SK-N-SH treated with all-trans-retinoic acid at 6 μM for 48 hours (cell line): Measurements from ENCODE around the gene FASLG.

Experiments
- ATAC-seq: fragments of 200-7000 bp; cut with Tn5 transposase; 3 replicates; pipeline ENCODE4 v1.9.1; 2020; ENCODE audit warnings: mild to moderate bottlenecking, moderate library complexity
- ARNTL ChIP-seq: fragments of 450-650 bp; formaldehyde crosslinking; IDR thresholded peaks from 2 replicates; pipeline ENCODE4 v1.5.0; 2020; ENCODE audit warnings: low read depth, mild to moderate bottlenecking, moderate library complexity, borderline replicate concordance
- BACH2 ChIP-seq: fragments of 250-450 bp; sonication (Bioruptor Pico); IDR thresholded peaks from 2 replicates; pipeline ENCODE4 v1.9.0; 2021; ENCODE audit warnings: mild to moderate bottlenecking, borderline replicate concordance
- CSDC2 ChIP-seq: fragments of 250-450 bp; sonication (Bioruptor Pico); IDR thresholded peaks from 2 replicates; pipeline ENCODE4 v1.5.0; 2020; ENCODE audit warnings: mild to moderate bottlenecking, moderate library complexity
- ESRRG ChIP-seq: fragments of 250-450 bp; sonication (Bioruptor Pico); IDR thresholded peaks from 2 replicates; pipeline ENCODE4 v1.6.1; 2021; ENCODE audit warnings: mild to moderate bottlenecking
- GLIS3 ChIP-seq: fragments of 250-450 bp; sonication (Bioruptor Pico); IDR thresholded peaks from 2 replicates; pipeline ENCODE4 v1.5.0; 2020; ENCODE audit warnings: mild to moderate bottlenecking, moderate library complexity
- OSR1 ChIP-seq: fragments of 250-450 bp; sonication (Bioruptor Pico); IDR thresholded peaks from 2 replicates; pipeline ENCODE4 v1.8.0; 2022; ENCODE audit warnings: moderate library complexity, mild to moderate bottlenecking, inconsistent platforms
- RARB ChIP-seq: fragments of 250-450 bp; sonication (Bioruptor Pico); IDR thresholded peaks from 2 replicates; pipeline ENCODE4 v1.8.0; 2021; ENCODE audit warnings: mild to moderate bottlenecking, moderate library complexity
- SNAI2 ChIP-seq: fragments of 250-450 bp; sonication (Bioruptor Pico); IDR thresholded peaks from 2 replicates; pipeline ENCODE4 v1.5.0; 2020; ENCODE audit warnings: mild to moderate bottlenecking, moderate library complexity
- TCF4 ChIP-seq: fragments of 250-450 bp; sonication (Bioruptor Pico); IDR thresholded peaks from 2 replicates; pipeline ENCODE4 v1.8.0; 2021; ENCODE audit warnings: mild to moderate bottlenecking, moderate library complexity, borderline replicate concordance
- TOX ChIP-seq: fragments of 250-450 bp; sonication (Bioruptor Pico); IDR thresholded peaks from 2 replicates; pipeline ENCODE4 v1.8.0; 2021; ENCODE audit warnings: mild to moderate bottlenecking, moderate library complexity, borderline replicate concordance
- ZC3H10 ChIP-seq: fragments of 250-450 bp; sonication (Bioruptor Pico); IDR thresholded peaks from 2 replicates; pipeline ENCODE4 v1.5.1; 2021; ENCODE audit warnings: mild to moderate bottlenecking, moderate library complexity
- ZFP3 ChIP-seq: fragments of 250-450 bp; sonication (Bioruptor Pico); IDR thresholded peaks from 2 replicates; pipeline ENCODE4 v1.5.0; 2020; ENCODE audit warnings: mild to moderate bottlenecking, moderate library complexity
- ZFP30 ChIP-seq: fragments of 450-650 bp; formaldehyde crosslinking; IDR thresholded peaks from 2 replicates; pipeline ENCODE4 v1.5.0; 2022; ENCODE audit warnings: mild to moderate bottlenecking, moderate library complexity
- ZNF565 ChIP-seq: fragments of 450-650 bp; formaldehyde crosslinking; conservative IDR thresholded peaks from 2 replicates; pipeline ENCODE4 v1.5.0; 2020; ENCODE audit warnings: low read depth, mild to moderate bottlenecking, moderate library complexity
- ZNF70 ChIP-seq: fragments of 450-650 bp; formaldehyde crosslinking; IDR thresholded peaks from 2 replicates; pipeline ENCODE4 v1.5.0; 2020; ENCODE audit warnings: mild to moderate bottlenecking, moderate library complexity
- ZNF8 ChIP-seq: fragments of 450-650 bp; formaldehyde crosslinking; IDR thresholded peaks from 2 replicates; pipeline ENCODE4 v1.5.0; 2020; ENCODE audit warnings: mild to moderate bottlenecking, moderate library complexity
- TF ChIP-seq, protein P1 (sequence below): fragments of 250-450 bp; sonication (Bioruptor Pico); IDR thresholded peaks from 2 replicates; pipeline ENCODE4 v1.5.0; 2020; ENCODE audit warnings: mild to moderate bottlenecking, moderate library complexity
- TF ChIP-seq, protein P2 (sequence below): fragments of 250-450 bp; sonication (Bioruptor Pico); IDR thresholded peaks from 2 replicates; pipeline ENCODE4 v1.8.0; 2020; ENCODE audit warnings: mild to moderate bottlenecking, moderate library complexity, borderline replicate concordance
- TF ChIP-seq, protein P3 (sequence below): fragments of 250-450 bp; sonication (Bioruptor Pico); IDR thresholded peaks from 2 replicates; pipeline ENCODE4 v1.8.0; 2021; ENCODE audit warnings: low read depth, mild to moderate bottlenecking, moderate library complexity, borderline replicate concordance
- TF ChIP-seq, protein P4 (sequence below): fragments of 250-450 bp; sonication (Bioruptor Pico); IDR thresholded peaks from 2 replicates; pipeline ENCODE4 v1.5.1; 2021; ENCODE audit warnings: mild to moderate bottlenecking, moderate library complexity

The FASLG gene

DNA sequence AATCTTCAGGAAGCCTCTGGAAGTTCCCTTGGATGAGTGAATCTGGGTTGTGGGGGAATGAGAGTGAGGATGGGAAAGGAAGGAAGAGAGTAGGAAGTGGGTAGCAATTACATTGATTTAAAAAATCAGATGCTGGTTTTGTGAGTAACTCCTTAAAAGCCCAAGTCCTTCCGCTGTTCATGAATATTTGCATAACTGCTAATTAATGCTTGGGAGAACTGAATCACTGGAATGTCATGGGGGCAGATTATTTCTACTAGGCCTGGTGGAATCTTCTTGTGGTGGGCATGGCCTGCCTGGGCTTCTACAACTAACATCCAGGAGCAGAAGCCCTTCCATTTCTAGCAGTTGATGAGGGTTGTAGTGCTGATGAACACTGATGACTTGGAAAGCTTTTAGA, 52.7 kb downstream of the FASLG start:
- TF ChIP-seq ZC3H10 (CRISPR knock-in tag), result no peak
- no peak for TF ChIP-seq ZNF565 (CRISPR knock-in tag)
- TF ChIP-seq, protein P1, sequence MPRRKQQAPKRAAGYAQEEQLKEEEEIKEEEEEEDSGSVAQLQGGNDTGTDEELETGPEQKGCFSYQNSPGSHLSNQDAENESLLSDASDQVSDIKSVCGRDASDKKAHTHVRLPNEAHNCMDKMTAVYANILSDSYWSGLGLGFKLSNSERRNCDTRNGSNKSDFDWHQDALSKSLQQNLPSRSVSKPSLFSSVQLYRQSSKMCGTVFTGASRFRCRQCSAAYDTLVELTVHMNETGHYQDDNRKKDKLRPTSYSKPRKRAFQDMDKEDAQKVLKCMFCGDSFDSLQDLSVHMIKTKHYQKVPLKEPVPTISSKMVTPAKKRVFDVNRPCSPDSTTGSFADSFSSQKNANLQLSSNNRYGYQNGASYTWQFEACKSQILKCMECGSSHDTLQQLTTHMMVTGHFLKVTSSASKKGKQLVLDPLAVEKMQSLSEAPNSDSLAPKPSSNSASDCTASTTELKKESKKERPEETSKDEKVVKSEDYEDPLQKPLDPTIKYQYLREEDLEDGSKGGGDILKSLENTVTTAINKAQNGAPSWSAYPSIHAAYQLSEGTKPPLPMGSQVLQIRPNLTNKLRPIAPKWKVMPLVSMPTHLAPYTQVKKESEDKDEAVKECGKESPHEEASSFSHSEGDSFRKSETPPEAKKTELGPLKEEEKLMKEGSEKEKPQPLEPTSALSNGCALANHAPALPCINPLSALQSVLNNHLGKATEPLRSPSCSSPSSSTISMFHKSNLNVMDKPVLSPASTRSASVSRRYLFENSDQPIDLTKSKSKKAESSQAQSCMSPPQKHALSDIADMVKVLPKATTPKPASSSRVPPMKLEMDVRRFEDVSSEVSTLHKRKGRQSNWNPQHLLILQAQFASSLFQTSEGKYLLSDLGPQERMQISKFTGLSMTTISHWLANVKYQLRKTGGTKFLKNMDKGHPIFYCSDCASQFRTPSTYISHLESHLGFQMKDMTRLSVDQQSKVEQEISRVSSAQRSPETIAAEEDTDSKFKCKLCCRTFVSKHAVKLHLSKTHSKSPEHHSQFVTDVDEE (CRISPR knock-in tag), result no peak
- TF ChIP-seq ARNTL (CRISPR knock-in tag), result no peak
- TF ChIP-seq, protein P2, sequence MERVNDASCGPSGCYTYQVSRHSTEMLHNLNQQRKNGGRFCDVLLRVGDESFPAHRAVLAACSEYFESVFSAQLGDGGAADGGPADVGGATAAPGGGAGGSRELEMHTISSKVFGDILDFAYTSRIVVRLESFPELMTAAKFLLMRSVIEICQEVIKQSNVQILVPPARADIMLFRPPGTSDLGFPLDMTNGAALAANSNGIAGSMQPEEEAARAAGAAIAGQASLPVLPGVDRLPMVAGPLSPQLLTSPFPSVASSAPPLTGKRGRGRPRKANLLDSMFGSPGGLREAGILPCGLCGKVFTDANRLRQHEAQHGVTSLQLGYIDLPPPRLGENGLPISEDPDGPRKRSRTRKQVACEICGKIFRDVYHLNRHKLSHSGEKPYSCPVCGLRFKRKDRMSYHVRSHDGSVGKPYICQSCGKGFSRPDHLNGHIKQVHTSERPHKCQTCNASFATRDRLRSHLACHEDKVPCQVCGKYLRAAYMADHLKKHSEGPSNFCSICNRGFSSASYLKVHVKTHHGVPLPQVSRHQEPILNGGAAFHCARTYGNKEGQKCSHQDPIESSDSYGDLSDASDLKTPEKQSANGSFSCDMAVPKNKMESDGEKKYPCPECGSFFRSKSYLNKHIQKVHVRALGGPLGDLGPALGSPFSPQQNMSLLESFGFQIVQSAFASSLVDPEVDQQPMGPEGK (CRISPR knock-in tag), result no peak
- no peak for TF ChIP-seq ZNF70
- TF ChIP-seq TCF4 (CRISPR knock-in tag), result no peak
- TF ChIP-seq OSR1, result no peak
- TF ChIP-seq RARB (CRISPR knock-in tag), result no peak
- TF ChIP-seq BACH2 (CRISPR knock-in tag), result no peak
- no peak for TF ChIP-seq TOX (CRISPR knock-in tag)
- ATAC-seq, result no peak

DNA sequence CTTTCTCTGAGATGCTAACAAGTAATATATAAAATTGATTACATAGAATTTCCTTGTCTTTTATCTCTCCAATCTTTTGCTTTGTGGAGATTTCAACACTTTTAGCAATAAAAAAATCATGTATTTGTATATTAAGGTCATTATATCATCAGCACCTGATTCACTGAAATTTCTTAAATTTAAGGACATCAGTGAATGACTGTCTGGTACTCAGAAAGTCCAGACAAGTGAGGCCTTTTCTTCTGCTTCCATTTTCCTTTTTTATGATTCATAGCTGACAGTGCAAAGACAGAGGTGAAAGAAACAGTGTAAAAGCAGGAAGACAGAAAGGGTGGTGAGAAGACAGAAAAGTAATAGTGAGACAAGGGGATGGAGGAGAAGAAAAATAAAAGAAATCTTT, 54.6 kb downstream of the FASLG start:
- ATAC-seq, result no peak
- TF ChIP-seq ZNF70, result no peak
- no peak for TF ChIP-seq ZC3H10 (CRISPR knock-in tag)
- TF ChIP-seq RARB (CRISPR knock-in tag), result no peak
- TF ChIP-seq, protein P3, sequence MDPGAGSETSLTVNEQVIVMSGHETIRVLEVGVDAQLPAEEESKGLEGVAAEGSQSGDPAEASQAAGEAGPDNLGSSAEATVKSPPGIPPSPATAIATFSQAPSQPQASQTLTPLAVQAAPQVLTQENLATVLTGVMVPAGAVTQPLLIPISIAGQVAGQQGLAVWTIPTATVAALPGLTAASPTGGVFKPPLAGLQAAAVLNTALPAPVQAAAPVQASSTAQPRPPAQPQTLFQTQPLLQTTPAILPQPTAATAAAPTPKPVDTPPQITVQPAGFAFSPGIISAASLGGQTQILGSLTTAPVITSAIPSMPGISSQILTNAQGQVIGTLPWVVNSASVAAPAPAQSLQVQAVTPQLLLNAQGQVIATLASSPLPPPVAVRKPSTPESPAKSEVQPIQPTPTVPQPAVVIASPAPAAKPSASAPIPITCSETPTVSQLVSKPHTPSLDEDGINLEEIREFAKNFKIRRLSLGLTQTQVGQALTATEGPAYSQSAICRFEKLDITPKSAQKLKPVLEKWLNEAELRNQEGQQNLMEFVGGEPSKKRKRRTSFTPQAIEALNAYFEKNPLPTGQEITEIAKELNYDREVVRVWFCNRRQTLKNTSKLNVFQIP (CRISPR knock-in tag), result no peak
- TF ChIP-seq TCF4 (CRISPR knock-in tag), result no peak
- no peak for TF ChIP-seq GLIS3 (CRISPR knock-in tag)
- TF ChIP-seq BACH2 (CRISPR knock-in tag), result no peak
- TF ChIP-seq ZNF8 (CRISPR knock-in tag), result no peak
- TF ChIP-seq TOX (CRISPR knock-in tag), result no peak
- no peak for TF ChIP-seq CSDC2 (CRISPR knock-in tag)
- no peak for TF ChIP-seq ZFP3
- no peak for TF ChIP-seq ESRRG (CRISPR knock-in tag)
- TF ChIP-seq, protein P4, sequence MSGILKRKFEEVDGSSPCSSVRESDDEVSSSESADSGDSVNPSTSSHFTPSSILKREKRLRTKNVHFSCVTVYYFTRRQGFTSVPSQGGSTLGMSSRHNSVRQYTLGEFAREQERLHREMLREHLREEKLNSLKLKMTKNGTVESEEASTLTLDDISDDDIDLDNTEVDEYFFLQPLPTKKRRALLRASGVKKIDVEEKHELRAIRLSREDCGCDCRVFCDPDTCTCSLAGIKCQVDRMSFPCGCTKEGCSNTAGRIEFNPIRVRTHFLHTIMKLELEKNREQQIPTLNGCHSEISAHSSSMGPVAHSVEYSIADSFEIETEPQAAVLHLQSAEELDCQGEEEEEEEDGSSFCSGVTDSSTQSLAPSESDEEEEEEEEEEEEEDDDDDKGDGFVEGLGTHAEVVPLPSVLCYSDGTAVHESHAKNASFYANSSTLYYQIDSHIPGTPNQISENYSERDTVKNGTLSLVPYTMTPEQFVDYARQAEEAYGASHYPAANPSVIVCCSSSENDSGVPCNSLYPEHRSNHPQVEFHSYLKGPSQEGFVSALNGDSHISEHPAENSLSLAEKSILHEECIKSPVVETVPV (CRISPR knock-in tag), result no peak
- no peak for TF ChIP-seq ZFP30
- no peak for TF ChIP-seq ARNTL (CRISPR knock-in tag)
- TF ChIP-seq, protein P2 (CRISPR knock-in tag), result no peak
- no peak for TF ChIP-seq ZNF565 (CRISPR knock-in tag)
- no peak for TF ChIP-seq SNAI2 (CRISPR knock-in tag)
